GM18858 (cell line): ENCODE data around the gene STK11IP.

ENCODE experiments used
- ATAC-seq: cut with Tn5 transposase; IDR thresholded peaks from one replicate; pipeline ENCODE4 v1.9.1; 2021; ENCODE audit not compliant: unreplicated experiment

The STK11IP gene

GRCh38 chr2:219561179-219562048, 36.2 kb upstream of the STK11IP start:
- ATAC-seq: no peak

GRCh38 chr2:219562049-219563020, 35.3 kb upstream of the STK11IP start:
- ATAC-seq: no peak

- ATAC-seq: no peak
Measured at GRCh38 chr2:219563271-219563928, 34.3 kb upstream of the STK11IP start.

DNA sequence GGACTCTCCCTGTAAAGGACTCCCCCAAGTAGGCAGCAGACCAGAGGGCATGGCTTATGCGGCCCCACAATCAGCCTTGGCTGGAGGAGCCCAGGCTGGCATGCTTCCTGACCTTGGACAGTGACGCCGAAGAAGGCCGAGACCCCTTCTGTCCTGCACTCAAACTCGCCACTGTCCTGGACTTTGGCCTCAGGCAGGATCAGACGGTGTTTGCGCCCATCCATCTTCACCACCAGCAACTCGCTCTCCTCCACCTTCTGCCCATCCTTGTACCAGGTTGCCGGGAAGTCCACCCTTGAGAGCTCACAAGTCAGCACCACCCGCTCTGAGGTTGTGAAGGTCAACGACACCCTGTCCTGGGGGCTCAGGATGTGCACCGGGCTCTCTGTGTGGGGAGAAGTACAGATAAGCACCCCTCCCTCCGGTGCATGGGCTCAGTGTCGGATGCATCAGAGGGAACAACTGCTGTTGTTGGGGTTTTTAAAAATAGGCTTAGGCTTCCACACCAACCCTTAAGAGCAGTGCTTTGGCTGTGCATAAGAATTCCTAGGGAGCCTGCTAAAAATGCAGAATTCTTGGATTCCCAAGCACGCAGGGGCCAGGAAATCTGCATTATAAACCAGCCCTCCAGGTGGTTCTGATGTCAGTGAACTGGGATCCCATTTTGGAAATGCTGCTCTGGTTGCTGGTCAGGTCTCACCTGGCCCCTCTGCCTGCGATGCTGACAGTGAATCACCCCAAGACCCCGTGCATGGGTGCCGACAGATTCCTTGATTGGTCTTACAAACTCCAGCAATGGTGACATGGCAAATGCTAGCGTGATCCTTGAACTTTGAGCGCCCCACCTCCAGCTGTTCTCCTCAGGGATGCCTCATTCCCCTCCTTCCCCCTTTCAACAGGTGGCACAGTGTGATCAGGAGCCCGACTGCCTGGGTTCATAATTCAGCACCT, 32.3 kb upstream of the STK11IP start:
- ATAC-seq: no peak

GRCh38 chr2:219566640-219567039, 31.0 kb upstream of the STK11IP start:
- no peak for ATAC-seq

DNA sequence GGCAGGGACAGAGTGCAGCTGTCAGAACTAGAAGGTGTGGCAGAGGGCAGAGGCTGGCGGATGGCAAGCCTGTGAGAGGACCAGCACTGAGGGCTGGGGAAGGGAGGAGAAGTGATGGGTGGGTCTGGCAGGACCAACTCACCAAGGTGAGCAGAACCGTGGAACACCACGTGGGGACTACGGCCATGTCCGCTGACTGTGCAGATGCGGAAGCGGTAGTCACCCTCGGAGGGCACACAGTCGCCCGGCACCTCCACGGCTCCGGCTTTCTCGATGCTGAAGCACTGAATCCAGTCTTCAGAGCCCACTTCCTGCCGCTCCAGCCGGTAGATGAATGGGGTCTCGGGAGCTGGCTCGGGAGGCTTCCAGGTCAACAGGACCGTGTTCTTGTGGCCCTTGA, 30.5 kb upstream of the STK11IP start:
- ATAC-seq: no peak

- ATAC-seq: no peak
Measured at GRCh38 chr2:219567791-219568361, 29.8 kb upstream of the STK11IP start.

DNA sequence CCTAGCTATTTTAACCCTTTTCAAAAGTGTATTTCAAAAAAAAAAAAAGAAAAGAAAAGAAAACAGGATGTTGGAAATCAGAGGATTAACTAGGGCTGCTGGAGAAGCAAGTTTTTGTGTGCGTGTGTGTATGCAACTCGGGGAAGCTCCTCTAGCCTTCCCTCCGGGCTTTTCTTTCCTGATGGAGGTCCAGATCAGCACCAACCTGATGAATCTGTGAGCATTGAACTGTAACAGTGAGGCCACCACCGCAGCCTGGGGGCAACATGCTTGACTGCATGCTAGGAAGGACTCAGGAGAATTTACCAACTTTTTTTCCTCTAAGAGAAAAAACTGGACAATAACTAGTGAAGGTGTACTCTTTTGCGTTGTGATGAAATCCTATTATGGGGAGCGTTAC, 28.6 kb upstream of the STK11IP start:
- no peak for ATAC-seq

DNA sequence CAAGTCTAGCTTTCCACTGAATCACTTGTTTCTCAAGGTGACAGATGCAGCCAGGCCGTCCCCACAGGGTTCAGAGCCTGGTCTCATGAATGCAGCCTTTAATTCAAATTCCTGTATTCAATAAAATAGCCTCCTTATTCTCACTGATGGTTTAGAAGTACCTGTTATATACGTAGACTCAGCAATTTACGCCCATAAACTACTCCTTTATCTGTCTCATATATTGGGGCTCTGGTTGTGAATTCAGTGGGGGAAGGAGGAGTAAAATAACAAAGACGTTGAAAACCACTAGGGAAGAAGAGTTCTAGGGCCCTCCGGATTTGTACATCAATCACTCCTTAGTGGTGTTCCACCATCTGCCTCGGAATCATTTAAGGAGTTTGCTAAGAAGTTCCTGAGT, 28.0 kb upstream of the STK11IP start:
- no peak for ATAC-seq

DNA sequence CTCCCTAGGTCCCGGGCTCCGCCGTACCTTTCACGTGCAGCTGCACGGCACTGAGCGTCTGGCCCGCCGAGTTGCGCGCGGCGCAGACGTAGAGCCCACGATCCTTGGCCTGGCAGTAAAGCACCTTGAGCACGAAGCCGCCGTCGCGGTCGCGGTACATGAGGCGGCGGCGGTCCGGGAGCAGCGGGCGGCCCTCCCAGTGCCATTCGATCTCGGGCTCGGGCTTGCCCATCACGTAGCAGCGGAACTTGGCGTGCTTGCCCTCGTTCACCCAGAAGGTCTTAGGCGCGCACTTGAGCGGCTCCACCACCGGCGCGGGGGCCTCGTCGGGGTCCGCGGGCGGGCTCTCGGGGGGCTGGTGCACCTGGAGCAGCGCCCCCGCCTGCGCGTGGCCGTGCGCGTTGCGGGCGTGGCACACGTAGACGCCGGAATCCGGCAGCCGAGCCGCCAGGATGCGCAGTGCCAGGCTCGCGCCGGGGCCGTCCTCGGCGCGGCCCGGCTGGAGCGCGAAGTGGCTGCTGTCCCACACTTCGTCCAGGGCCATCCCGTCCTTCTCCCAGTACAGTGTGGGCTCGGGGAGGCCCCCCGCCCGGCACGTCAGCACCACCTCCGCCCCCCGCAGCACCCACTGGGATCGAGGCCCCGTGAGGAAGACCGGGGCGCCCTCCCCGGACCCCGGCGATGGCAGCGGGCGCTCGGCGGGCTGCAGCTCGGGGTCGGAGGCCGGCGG, 27.3 kb upstream of the STK11IP start:
- no peak for ATAC-seq

DNA sequence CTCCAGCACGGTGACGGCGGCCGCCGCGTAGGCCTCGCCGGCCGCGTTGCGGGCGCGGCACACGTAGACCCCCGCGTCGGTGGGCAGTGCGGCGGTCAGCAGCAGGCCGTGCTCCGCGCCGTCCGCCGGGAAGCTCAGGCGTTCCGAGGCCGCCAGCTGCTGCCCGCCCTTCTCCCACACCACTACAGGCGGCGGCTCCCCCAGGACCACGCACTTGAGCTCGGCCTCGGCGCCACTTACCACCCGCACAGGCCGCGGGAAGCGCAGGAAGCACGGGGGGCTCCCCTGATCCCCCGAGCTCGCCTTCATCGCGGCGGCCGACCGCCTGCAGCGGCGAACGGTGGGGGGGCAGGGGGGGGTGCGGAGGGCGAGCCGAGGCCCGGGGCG, 26.7 kb upstream of the STK11IP start:
- no peak for ATAC-seq

- ATAC-seq: no peak
Measured at GRCh38 chr2:219571311-219572236, 26.1 kb upstream of the STK11IP start, which contains the start of gene OBSL1. TSS of gene OBSL1 (minus strand) at chr2:219571539. CDS start at chr2:219571232, 307 bp downstream.

DNA sequence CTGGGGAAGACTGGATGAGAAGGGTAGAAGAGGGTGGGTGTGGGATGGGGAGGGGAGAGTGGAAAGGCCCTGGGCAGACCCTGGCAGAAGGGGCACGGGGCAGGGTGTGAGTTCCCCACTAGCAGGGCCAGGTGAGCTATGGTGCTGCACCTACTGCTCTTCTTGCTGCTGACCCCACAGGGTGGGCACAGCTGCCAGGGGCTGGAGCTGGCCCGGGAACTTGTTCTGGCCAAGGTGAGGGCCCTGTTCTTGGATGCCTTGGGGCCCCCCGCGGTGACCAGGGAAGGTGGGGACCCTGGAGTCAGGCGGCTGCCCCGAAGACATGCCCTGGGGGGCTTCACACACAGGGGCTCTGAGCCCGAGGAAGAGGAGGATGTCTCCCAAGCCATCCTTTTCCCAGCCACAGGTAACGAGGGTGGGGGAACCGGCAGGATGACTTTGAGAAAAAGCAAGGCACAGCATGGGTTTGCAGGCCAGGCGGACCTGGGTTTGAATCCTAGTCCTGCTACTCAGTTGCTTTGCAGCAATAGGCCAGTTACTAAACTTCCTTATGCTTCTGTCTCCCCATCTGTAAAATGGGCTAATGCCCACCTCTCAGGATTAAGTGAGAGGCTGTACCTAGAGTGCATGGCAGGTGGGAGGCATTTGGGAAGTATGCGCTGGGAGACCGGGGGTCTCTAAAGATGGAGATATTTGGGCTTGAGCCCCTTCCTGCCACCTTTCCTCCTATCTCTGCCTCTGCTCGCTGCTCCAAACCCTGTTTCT, 25.2 kb upstream of the STK11IP start, which contains the start of gene INHA:
TSS of gene INHA (plus strand) at position 74 of the 765 bp plus-strand sequence. CDS start at position 139, 65 bp downstream.
- no peak for ATAC-seq

- no peak for ATAC-seq
Measured at GRCh38 chr2:219573166-219573565, 24.5 kb upstream of the STK11IP start.

- ATAC-seq: no peak
Measured at GRCh38 chr2:219574484-219575311, 23.0 kb upstream of the STK11IP start.
